Kidney epithelial cell (primary cell): ENCODE data around the gene LRRC31. TPM values are rescaled to one million over a fixed set of nuclear protein-coding genes. Genes with fewer than 3 reads are reported as not detected.

Experiments
- DNase-seq: peaks from one replicate; pipeline ENCODE4 v3.0.0-alpha.2; 2010; ENCODE audit warnings: low read depth
- H3K27me3 ChIP-seq: 2 replicates; pipeline ENCODE4 v1.6.0; 2011; ENCODE audit warnings: low read length; ENCODE audit not compliant: control insufficient read depth, insufficient read depth
- H3K36me3 ChIP-seq: 2 replicates; pipeline ENCODE4 v1.5.1; 2011; ENCODE audit warnings: low read length; ENCODE audit not compliant: control insufficient read depth, insufficient read depth
- H3K4me3 ChIP-seq: 2 replicates; pipeline ENCODE4 v1.5.1; 2011; ENCODE audit warnings: low read depth, mild to moderate bottlenecking, control low read depth, low read length
- total RNA-seq: library from RNA; depleted of rRNA; stranded (reverse); fragments of >200 nt; gene quantifications from 2 replicates; pipeline ENCODE4 v1.2.3, GENCODE V29; 2015
- TF ChIP-seq, protein P1 (sequence below): IDR thresholded peaks from 2 replicates; pipeline ENCODE4 v1.5.1; 2011; ENCODE audit warnings: mild to moderate bottlenecking, moderate library complexity, low read length, control low read depth, inconsistent platforms; ENCODE audit not compliant: insufficient read depth, poor library complexity, severe bottlenecking

The LRRC31 gene
- total RNA-seq, 1 donor from 2014 or later = not detected

DNA sequence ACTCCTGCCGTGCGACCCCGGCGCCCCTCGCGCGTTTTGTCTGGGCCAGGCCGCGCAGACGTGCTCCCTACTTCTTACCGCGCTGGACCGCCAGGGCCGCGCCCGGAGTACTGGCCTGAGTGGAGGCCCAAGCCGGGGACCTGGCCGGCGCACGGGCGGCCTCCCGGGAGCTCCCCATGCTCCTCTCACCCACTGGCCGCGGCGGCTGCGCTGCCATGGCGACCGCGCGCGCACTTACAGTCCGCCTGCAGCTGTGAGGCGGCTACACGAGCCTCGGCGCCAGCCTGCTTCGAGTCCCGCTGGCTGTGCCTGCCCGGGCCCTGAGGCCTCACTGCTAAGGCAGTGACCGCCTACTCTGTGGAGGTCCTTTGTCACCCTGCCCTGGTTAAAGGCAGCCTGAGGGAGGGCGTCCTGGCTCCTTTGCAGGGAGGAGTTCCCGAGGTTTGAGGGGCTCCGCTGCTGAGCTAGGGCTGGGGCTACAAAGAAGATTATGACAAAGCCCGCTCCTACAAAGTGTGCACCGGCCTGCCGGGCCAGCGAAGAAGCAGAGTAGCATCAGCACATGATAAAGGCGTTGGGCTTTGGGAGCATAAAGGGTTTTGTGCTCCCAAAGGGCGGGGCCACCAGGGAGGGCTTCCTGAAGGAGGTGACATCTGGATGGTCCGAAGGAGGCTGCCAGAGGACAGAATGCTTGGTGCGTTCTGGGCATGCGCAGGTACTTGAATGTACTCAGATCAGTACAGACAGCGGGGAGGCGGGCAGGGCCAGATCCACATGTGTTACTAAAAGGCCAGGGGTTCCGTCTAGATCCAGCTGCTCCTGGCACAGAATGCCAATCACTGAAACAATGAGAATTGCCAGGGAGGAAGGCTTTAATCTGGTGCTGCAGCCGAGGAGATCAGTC is 57.2 kb downstream of the LRRC31 start, which contains the start of the genes LRRC34 and LRRIQ4:
Gene LRRC34 (minus strand): TSS at position 573 of the 904 bp plus-strand sequence. CDS start 356 bp downstream, at position 217.
Gene LRRIQ4 (plus strand): TSS at position 539 of the 904 bp plus-strand sequence. CDS start 9,052 bp downstream, outside the sequence.
- TF ChIP-seq, protein P1, sequence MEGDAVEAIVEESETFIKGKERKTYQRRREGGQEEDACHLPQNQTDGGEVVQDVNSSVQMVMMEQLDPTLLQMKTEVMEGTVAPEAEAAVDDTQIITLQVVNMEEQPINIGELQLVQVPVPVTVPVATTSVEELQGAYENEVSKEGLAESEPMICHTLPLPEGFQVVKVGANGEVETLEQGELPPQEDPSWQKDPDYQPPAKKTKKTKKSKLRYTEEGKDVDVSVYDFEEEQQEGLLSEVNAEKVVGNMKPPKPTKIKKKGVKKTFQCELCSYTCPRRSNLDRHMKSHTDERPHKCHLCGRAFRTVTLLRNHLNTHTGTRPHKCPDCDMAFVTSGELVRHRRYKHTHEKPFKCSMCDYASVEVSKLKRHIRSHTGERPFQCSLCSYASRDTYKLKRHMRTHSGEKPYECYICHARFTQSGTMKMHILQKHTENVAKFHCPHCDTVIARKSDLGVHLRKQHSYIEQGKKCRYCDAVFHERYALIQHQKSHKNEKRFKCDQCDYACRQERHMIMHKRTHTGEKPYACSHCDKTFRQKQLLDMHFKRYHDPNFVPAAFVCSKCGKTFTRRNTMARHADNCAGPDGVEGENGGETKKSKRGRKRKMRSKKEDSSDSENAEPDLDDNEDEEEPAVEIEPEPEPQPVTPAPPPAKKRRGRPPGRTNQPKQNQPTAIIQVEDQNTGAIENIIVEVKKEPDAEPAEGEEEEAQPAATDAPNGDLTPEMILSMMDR = no peak
- Histone ChIP-seq H3K36me3 (no peaks in the 10 kb centered on the region), H3K4me3 (peak within 1 kb of the TSS; percentile 54), H3K27me3 (no peaks in the 10 kb centered on the region)
- peak; percentile 50 for DNase-seq

DNA sequence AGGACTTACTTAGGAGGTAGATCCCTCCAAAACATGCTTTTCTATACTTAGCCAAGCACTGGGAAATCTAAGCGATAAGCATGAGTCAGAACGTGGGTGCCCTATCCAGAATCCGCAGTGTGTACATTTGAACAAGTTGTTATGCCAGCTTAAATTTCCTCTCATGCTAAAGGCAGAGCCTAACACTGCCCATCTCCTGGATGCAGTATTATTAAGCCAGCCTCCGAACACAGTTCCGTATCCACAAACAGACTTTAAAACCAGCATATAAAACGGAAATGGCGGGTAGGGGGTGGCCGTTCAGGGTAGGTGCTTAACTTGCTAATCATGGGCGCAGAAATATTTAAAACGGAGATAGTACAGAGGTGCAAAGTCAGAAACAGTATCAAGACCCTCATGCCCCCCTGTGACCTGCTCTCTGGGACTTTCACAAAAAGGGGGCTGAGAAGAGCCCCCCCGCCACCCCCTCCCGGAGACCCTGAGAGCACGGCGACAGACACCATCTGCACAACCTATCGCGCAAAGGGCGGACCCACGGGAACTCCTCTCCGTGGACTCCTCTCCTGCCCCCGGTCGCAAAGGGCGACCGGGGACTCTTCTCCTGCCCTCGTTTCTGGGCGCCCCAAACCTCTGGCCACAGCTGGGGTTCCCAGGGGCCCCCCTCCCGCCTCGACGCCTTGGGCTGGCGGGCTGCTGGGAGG is 58.0 kb downstream of the LRRC31 start:
- Histone ChIP-seq H3K36me3 (no peaks in the 10 kb centered on the region), H3K4me3 (peak overlapping the region; percentile 54), H3K27me3 (no peaks in the 10 kb centered on the region)
- TF ChIP-seq, protein P1 = no peak
- DNase-seq = peak; percentile 16

DNA sequence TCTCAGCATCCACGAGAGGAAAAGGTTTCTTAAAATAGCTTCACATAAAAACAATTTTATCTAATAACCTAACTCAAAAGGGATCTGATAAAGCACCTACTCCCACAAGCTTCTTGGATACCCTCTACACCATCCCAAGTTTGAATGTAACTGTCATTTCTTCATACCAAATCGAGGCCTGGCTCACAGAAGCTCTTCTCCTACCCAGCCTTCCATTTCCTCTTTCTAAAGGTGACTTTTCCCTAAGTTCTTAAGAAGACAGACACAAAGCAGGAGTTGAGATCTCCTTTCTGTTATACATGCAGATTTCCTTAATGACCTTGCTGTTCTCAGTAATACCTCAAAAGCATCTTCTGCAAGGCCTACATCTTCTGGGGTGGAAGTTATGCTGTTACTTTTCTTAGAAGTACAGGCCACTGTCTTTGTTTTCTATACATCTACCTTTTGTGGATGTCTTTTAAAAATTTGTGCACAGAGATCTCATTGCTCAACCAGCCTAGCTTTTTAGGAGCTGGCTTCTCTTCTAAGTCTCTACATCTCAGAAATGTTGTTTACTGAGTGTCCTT is 60.4 kb downstream of the LRRC31 start:
- DNase-seq = no peak
- Histone ChIP-seq H3K27me3 (no peaks in the 10 kb centered on the region), H3K36me3 (no peaks in the 10 kb centered on the region), H3K4me3 (no peak overlapping the region)
- TF ChIP-seq, protein P1 = no peak

DNA sequence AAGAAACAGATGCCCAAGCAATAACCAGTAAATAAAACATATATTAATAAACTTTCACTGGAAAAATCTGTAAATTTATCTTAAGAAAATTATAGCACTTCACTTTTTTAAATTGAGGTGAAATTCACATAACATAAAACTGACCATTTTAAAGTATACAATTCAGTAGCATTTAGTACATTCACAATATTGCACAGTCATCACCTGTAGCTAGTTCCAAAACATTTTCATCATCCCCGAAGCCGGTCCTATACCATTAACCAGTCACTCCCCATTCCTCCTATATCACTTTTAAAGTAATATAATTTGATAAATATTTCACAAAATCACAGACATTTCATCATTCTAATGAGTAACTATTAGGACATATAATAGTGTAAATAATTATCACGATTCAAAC is 65.1 kb downstream of the LRRC31 start:
- TF ChIP-seq, protein P1 = no peak
- DNase-seq = no peak
- Histone ChIP-seq H3K4me3 (no peak overlapping the region), H3K36me3 (no peaks in the 10 kb centered on the region), H3K27me3 (no peaks in the 10 kb centered on the region)

DNA sequence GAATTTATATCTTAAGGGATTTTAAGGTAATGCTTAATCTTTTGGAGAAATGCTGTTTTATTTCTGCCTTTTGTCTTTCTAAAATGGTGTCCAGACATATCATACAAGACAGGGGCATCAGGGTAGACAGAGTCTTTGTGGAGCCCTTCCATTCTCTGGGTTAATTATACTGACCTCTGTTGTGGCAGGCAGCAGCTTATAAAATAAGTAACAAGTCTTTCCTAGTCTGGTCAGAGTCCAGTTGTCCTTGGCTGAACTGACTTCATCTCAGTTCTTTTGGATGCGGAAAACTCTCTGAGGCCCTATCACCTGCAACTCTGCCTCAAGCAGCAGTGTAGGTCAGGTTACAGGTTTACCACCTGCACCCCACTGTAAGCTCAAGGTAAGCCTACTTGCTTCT is 77.4 kb downstream of the LRRC31 start:
- H3K27me3 ChIP-seq = no peaks in the 10 kb centered on the region
- H3K4me3 ChIP-seq = no peak overlapping the region
- no peak for DNase-seq
- H3K36me3 ChIP-seq = peaks cover 2% of the 10 kb centered on the region
- TF ChIP-seq, protein P1 = no peak
